ENCODE measurements around the gene MPP3. TPM values are rescaled to one million over a fixed set of nuclear protein-coding genes. Genes with fewer than 3 reads are reported as not detected.

The MPP3 gene
- polyA plus RNA-seq, 1 donor (not counting 4 experiments of a cell fraction or from before 2014, with no cell fraction given) = 7.4 TPM

DNA sequence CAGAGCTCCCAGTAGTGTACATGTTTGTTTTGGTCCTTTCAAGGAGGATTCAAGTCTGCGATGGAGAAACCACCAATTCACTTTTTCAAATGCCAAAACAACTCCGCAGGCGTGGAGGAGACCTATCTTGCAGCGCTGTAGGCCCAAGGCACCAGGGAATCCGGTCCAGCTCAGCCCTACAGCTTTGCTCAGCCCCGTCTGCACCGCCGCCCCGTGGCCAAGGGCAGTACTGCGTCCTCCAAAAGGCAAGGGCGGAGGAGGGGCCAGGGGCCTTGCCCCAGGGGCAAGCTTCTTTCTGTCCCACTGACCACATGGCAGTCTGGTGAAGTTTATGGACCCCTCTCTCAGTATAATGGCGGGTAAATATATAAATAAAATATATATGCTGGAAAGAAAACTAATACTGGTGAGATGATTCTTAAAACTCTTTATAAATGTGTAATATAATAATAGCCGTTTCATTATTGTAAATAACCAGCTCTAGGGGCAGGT is 13.3 kb upstream of the MPP3 start:
- Histone ChIP-seq H2AFZ (ENCODE audit: control insufficient read depth, low read length) (no peak overlapping the region), H3K79me2 (ENCODE audit: control insufficient read depth, insufficient read depth, low read length) (no peaks in the 10 kb centered on the region), H3K27me3 (ENCODE audit: control insufficient read depth, extremely low read depth, insufficient read depth, low read length) (peaks cover 8% of the 10 kb centered on the region), H3K9me1 (ENCODE audit: control insufficient read depth, extremely low read depth, insufficient read depth, low read length) (no peaks in the 10 kb centered on the region), H3K4me2 (ENCODE audit: control insufficient read depth, extremely low read depth, insufficient read depth, low read depth, low read length) (no peak overlapping the region), H3K27ac (ENCODE audit: control insufficient read depth, insufficient read depth, low read length) (no peak overlapping the region), H4K20me1 (ENCODE audit: control insufficient read depth, extremely low read depth, insufficient read depth, low read length) (no peaks in the 10 kb centered on the region), H3K4me3 (ENCODE audit: control insufficient read depth in 2 of 3, extremely low read depth in 1 of 3, insufficient read depth in 2 of 3, low read depth in 1 of 3, low read length in 3 of 3) (no peak overlapping the region), H3K36me3 (ENCODE audit: control insufficient read depth in 2 of 2, extremely low read depth in 1 of 2, insufficient read depth in 2 of 2, low read length in 2 of 2) (no peaks in the 10 kb centered on the region), H3K9me3 (ENCODE audit: control insufficient read depth, low read depth, low read length) (no peaks in the 10 kb centered on the region), H3K9ac (ENCODE audit: control insufficient read depth, extremely low read depth, insufficient read depth, low read length) (no peak overlapping the region), H3K4me1 (ENCODE audit: control insufficient read depth, extremely low read depth, insufficient read depth, low read length) (peaks cover 7% of the 10 kb centered on the region)
- dilution Hi-C loops (cut with MboI; ENCODE audit: extremely low pct_ligation_motif_present, low sequenced_read_pairs) = no loop called here
- DNase-seq (ENCODE audit: low read depth, low spot score) (no peak), FAIRE-seq (no peak)
- TF ChIP-seq CTCF (optimal IDR thresholded peaks at IDR 0.05 in 1 of 3, IDR thresholded peaks at IDR 0.05 in 1 of 3, conservative IDR thresholded peaks at IDR 0.05 in 1 of 3; ENCODE audit: extremely low read depth in 1 of 3, insufficient read depth in 2 of 3, low read length in 3 of 3) (peak; percentile 98 to 99 (median 99)), EZH2 (IDR thresholded peaks at IDR 0.05; ENCODE audit: low read length) (no peak)

GRCh38 chr17:43845766-43846165 is 12.8 kb upstream of the MPP3 start:
- Histone ChIP-seq H4K20me1 (ENCODE audit: control insufficient read depth, extremely low read depth, insufficient read depth, low read length) (no peaks in the 10 kb centered on the region), H3K36me3 (ENCODE audit: control insufficient read depth in 2 of 2, extremely low read depth in 1 of 2, insufficient read depth in 2 of 2, low read length in 2 of 2) (no peaks in the 10 kb centered on the region), H3K4me1 (ENCODE audit: control insufficient read depth, extremely low read depth, insufficient read depth, low read length) (peaks cover 12% of the 10 kb centered on the region), H2AFZ (ENCODE audit: control insufficient read depth, low read length) (no peak overlapping the region), H3K4me2 (ENCODE audit: control insufficient read depth, extremely low read depth, insufficient read depth, low read depth, low read length) (no peak overlapping the region), H3K27me3 (ENCODE audit: control insufficient read depth, extremely low read depth, insufficient read depth, low read length) (peaks cover 8% of the 10 kb centered on the region), H3K9me3 (ENCODE audit: control insufficient read depth, low read depth, low read length) (no peaks in the 10 kb centered on the region), H3K27ac (ENCODE audit: control insufficient read depth, insufficient read depth, low read length) (no peak overlapping the region), H3K79me2 (ENCODE audit: control insufficient read depth, insufficient read depth, low read length) (no peaks in the 10 kb centered on the region), H3K4me3 (ENCODE audit: control insufficient read depth in 2 of 3, extremely low read depth in 1 of 3, insufficient read depth in 2 of 3, low read depth in 1 of 3, low read length in 3 of 3) (no peak overlapping the region), H3K9ac (ENCODE audit: control insufficient read depth, extremely low read depth, insufficient read depth, low read length) (no peak overlapping the region), H3K9me1 (ENCODE audit: control insufficient read depth, extremely low read depth, insufficient read depth, low read length) (no peaks in the 10 kb centered on the region)
- dilution Hi-C loops (cut with MboI; ENCODE audit: extremely low pct_ligation_motif_present, low sequenced_read_pairs) = no loop called here
- FAIRE-seq (no peak), DNase-seq (ENCODE audit: low read depth, low spot score) (no peak)
- TF ChIP-seq CTCF (optimal IDR thresholded peaks at IDR 0.05 in 1 of 3, IDR thresholded peaks at IDR 0.05 in 1 of 3, conservative IDR thresholded peaks at IDR 0.05 in 1 of 3; ENCODE audit: extremely low read depth in 1 of 3, insufficient read depth in 2 of 3, low read length in 3 of 3) (no peak), EZH2 (IDR thresholded peaks at IDR 0.05; ENCODE audit: low read length) (no peak)

Measured in keratinocyte (primary cell).